Hepatocyte (in vitro differentiated cells): ENCODE measurements around the gene AKAP4.

Experiments used
- CTCF ChIP-seq: fragments of 200-600 bp; sonication (generic); IDR thresholded peaks from 2 replicates; pipeline ENCODE4 v1.5.1; 2016; ENCODE audit warnings: antibody characterized with exemption, mild to moderate bottlenecking; ENCODE audit not compliant: poor library complexity
- EZH2 ChIP-seq: fragments of 200-600 bp; sonication (generic); IDR thresholded peaks from 2 replicates; pipeline ENCODE4 v1.6.1; 2016; ENCODE audit warnings: antibody characterized with exemption, mild to moderate bottlenecking, borderline replicate concordance

- TF ChIP-seq CTCF (no peak), EZH2 (no peak)
Observed at GRCh38 chrX:50202539-50202938, 1.7 kb upstream of the AKAP4 start.
